ENCODE measurements around the gene UTP15. TPM values are rescaled to one million over a fixed set of nuclear protein-coding genes. Genes with fewer than 3 reads are reported as not detected.

The UTP15 gene
- total RNA-seq, 4 donors from 2014 or later = 12.8 to 31.7 (median 24.1) TPM

DNA sequence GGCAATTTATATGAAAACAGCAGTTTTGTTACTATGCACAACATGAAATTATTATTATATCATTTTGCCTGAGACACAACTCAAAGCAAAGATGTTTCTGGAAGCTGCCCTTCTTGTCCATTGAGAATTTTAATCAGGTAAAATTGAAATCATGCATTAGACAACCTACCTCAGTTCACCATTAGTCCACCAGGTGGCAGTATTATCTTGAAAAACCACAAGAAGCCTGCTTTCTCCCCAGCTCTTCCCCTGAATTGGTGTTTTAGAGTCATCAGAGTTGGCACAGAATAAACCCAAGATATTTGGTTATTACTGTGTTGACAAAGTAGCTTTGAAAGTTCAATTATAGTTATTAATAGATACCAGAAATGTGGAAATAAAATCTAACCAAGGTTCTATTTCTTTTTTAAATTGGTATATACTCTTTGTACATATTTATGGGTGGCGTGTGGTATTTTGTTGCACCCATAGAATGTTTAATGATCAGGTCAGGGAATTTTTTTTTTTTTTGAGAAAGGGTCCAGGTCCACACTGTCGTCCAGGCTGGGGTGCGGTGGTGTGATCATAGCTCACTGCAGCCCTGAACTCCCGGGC is 25.7 kb downstream of the UTP15 start:
- WGBS, 2 donors = 57 to 71% methylated on average over 4 of the region's 4 CpGs

GRCh38 chr5:73591698-73592501 is 26.4 kb downstream of the UTP15 start:
- Histone ChIP-seq H3K4me1 (peaks cover 0 to 4% (median 0%) of the 10 kb centered on the region in 3 donors), H3K9me3 (no peaks in the 10 kb centered on the region), H3K27me3 (no peaks in the 10 kb centered on the region), H3K36me3 (no peaks in the 10 kb centered on the region), H3K4me3 (no peak overlapping the region), H3K27ac (no peak overlapping the region)
- TF ChIP-seq, protein P1, sequence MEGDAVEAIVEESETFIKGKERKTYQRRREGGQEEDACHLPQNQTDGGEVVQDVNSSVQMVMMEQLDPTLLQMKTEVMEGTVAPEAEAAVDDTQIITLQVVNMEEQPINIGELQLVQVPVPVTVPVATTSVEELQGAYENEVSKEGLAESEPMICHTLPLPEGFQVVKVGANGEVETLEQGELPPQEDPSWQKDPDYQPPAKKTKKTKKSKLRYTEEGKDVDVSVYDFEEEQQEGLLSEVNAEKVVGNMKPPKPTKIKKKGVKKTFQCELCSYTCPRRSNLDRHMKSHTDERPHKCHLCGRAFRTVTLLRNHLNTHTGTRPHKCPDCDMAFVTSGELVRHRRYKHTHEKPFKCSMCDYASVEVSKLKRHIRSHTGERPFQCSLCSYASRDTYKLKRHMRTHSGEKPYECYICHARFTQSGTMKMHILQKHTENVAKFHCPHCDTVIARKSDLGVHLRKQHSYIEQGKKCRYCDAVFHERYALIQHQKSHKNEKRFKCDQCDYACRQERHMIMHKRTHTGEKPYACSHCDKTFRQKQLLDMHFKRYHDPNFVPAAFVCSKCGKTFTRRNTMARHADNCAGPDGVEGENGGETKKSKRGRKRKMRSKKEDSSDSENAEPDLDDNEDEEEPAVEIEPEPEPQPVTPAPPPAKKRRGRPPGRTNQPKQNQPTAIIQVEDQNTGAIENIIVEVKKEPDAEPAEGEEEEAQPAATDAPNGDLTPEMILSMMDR (IDR thresholded peaks at IDR 0.05) = no peak
- TF ChIP-seq POLR2A (IDR thresholded peaks at IDR 0.05) = no peak
- no peak for DNase-seq
- intact Hi-C loops (cut with DNase I) = loop anchor here (2.0 kb wide), 1 partner anchor 201 kb away; no protein-coding TSS in a partner anchor
- 42 to 51% methylated on average over 4 of the region's 4 CpGs for WGBS, 2 donors

More for the DNA sequence above, 25.7 kb downstream of the UTP15 start:
- no peaks in the 10 kb centered on the region for H3K9me3 ChIP-seq
- no peaks in the 10 kb centered on the region for H3K36me3 ChIP-seq
- intact Hi-C loops (cut with DNase I) = loop anchor here (2.0 kb wide), 1 partner anchor 202 kb away; no protein-coding TSS in a partner anchor
- H3K4me3 ChIP-seq = no peak overlapping the region
- no peak for DNase-seq
- H3K4me1 ChIP-seq = peaks cover 0 to 4% (median 0%) of the 10 kb centered on the region in 3 donors
- TF ChIP-seq, protein P1 (IDR thresholded peaks at IDR 0.05) = peak; percentile 79 to 99 (median 90)
- no peak for TF ChIP-seq POLR2A (IDR thresholded peaks at IDR 0.05)
- no peak overlapping the region for H3K27ac ChIP-seq
- no peaks in the 10 kb centered on the region for H3K27me3 ChIP-seq

DNA sequence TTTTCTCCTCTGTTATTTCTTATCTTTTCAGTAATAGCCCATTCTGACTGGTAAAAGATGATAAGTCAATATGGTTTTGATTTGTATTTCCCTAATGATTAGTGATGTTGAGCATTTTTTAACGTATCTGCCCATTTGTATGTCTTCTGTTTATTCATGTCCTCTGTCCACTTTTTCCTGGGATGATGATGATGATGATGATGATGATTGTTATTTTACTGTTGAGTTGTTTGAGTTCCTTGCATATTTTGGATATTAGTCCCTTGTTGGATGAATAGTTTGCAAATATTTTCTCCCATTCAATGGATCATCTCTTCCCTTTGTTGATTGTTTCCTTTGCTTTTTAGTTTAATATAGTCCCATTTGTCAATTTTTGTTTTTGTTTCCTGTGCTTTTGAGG is 27.0 kb downstream of the UTP15 start:
- Histone ChIP-seq H3K27me3 (no peaks in the 10 kb centered on the region), H3K4me3 (no peak overlapping the region), H3K9me3 (no peaks in the 10 kb centered on the region), H3K27ac (no peak overlapping the region), H3K4me1 (peaks cover 0 to 4% (median 0%) of the 10 kb centered on the region in 3 donors), H3K36me3 (no peaks in the 10 kb centered on the region)
- intact Hi-C loops (cut with DNase I) = no loop called here
- no peak for DNase-seq
- 48 to 82% methylated on average over 1 of the region's 1 CpG for WGBS, 2 donors
- TF ChIP-seq, protein P1 (IDR thresholded peaks at IDR 0.05) = no peak
- no peak for TF ChIP-seq POLR2A (IDR thresholded peaks at IDR 0.05)

DNA sequence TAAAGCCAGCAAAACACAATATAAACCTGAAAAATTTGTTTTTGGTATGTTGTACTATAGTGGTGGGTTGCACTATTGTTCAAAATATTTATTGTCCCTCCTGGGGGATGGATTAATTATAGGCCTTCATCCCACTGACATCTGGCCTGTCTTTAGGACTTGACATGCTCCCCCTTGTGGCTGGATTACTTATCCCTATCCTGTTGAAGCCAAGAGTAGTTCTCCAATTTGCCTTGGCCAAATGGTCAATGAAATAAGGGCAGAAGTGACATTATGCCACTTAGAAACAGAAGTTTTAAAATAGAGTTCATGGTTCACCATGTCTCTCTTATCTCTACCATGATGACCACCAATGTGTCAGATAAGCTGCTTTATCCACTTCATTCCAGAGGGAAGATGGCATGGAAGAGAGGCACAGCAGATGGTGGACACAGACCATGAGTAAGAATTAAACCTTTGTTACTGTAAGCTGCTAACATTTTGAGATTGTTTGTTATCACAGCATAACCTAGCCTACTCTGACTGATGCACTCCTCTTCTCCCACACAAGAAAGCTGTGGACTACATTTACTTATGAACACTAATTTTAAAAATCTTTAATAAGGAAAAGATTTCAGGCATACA is 31.3 kb downstream of the UTP15 start:
- TF ChIP-seq, protein P1 (IDR thresholded peaks at IDR 0.05) = peak in 5 of 6 experiments; percentile 30 to 62 (median 49)
- no peak for TF ChIP-seq POLR2A (IDR thresholded peaks at IDR 0.05)
- H3K9me3 ChIP-seq = peaks cover 0 to 2% (median 0%) of the 10 kb centered on the region in 3 donors
- H3K4me3 ChIP-seq = no peak overlapping the region
- no peaks in the 10 kb centered on the region for H3K4me1 ChIP-seq
- no peak for DNase-seq
- H3K27ac ChIP-seq = no peak overlapping the region
- no peaks in the 10 kb centered on the region for H3K36me3 ChIP-seq
- intact Hi-C loops (cut with DNase I) = no loop called here
- no peaks in the 10 kb centered on the region for H3K27me3 ChIP-seq

DNA sequence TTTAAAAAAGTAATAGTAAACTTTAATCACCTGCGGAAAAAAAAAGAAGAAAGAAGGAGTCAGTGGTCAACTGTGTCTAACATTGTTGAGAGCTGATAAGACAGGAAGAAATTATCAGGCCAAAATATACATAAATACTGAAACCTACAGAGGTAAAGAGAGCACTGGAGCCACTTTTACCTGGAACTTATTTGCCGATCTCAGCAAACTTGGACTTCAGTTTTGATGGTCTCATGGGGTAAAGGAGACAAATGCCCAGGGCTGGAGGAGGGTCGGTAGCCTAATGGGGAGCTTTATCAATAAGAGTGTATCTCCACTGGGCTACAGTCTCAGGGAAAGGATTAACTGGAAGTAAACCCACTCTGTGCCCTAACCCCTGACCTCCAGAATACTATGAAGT is 33.8 kb downstream of the UTP15 start:
- Histone ChIP-seq H3K36me3 (no peaks in the 10 kb centered on the region), H3K27ac (no peak overlapping the region), H3K9me3 (peaks cover 0 to 3% (median 0%) of the 10 kb centered on the region in 3 donors), H3K27me3 (no peaks in the 10 kb centered on the region), H3K4me1 (no peaks in the 10 kb centered on the region), H3K4me3 (no peak overlapping the region)
- no peak for DNase-seq
- TF ChIP-seq POLR2A (IDR thresholded peaks at IDR 0.05) = no peak
- intact Hi-C loops (cut with DNase I) = no loop called here
- 84 to 90% methylated on average over 3 of the region's 3 CpGs for WGBS, 2 donors

Measured in esophagus squamous epithelium (tissue), 5 donors.